OCI-LY1 (cell line): ENCODE data around the gene HDGFL2.

ENCODE experiments used
- CTCF ChIP-seq: fragments of 200-600 bp; sonication (generic), shearing (Covaris generic); IDR thresholded peaks from 2 replicates; pipeline ENCODE4 v1.5.1; 2017; ENCODE audit warnings: mild to moderate bottlenecking, antibody characterized with exemption, low read length, moderate library complexity, mixed read lengths
- EZH2 ChIP-seq: fragments of 200-600 bp; sonication (generic), shearing (Covaris generic); IDR thresholded peaks from 2 replicates; pipeline ENCODE4 v1.8.0; 2017; ENCODE audit warnings: borderline replicate concordance, mixed run types, mild to moderate bottlenecking, antibody characterized with exemption, low read length, moderate library complexity, mixed read lengths

- TF ChIP-seq CTCF, result no peak
- no peak for TF ChIP-seq EZH2
These were observed 4.3 kb upstream of the HDGFL2 start for GRCh38 chr19:4467835-4468234.
